Kidney tubule cell (primary cell): ENCODE data around the gene RBPJ.
"Not testable (repeated sequence)": the region's sequence is repeated elsewhere in the genome, so short reads cannot be mapped to it uniquely, and the experiment has no call there.

ENCODE experiments used
- DNase-seq: peaks from one replicate; pipeline ENCODE4 v3.0.0-alpha.2; 2018; ENCODE audit warnings: low spot score

RBPJ gene

GRCh38 chr4:26342328-26343037 is 21.7 kb downstream of the RBPJ start:
- DNase-seq: peak; percentile 85

- DNase-seq: no peak
These were observed 22.2 kb downstream of the RBPJ start for GRCh38 chr4:26343038-26343398.

GRCh38 chr4:26344901-26345564 is 24.2 kb downstream of the RBPJ start:
- DNase-seq: no peak

- no peak for DNase-seq
These were observed 24.7 kb downstream of the RBPJ start for GRCh38 chr4:26345565-26345938.

GRCh38 chr4:26346203-26346620 is 25.4 kb downstream of the RBPJ start:
- DNase-seq: peak; percentile 81

GRCh38 chr4:26349496-26349895 is 28.7 kb downstream of the RBPJ start:
- no peak for DNase-seq

- no peak for DNase-seq
These were observed 30.9 kb downstream of the RBPJ start for GRCh38 chr4:26351685-26352084.

- DNase-seq: no peak
These were observed 33.7 kb downstream of the RBPJ start for GRCh38 chr4:26354491-26354890.

- no peak for DNase-seq
These were observed 34.7 kb downstream of the RBPJ start for GRCh38 chr4:26355392-26356052.

GRCh38 chr4:26356081-26356501 is 35.3 kb downstream of the RBPJ start:
- DNase-seq: peak; percentile 53

GRCh38 chr4:26359521-26359920 is 38.7 kb downstream of the RBPJ start:
- not testable (repeated sequence) for DNase-seq

GRCh38 chr4:26360273-26360672 is 39.5 kb downstream of the RBPJ start:
- DNase-seq: no peak

GRCh38 chr4:26360864-26361263 is 40.0 kb downstream of the RBPJ start:
- no peak for DNase-seq

GRCh38 chr4:26361297-26361696 is 40.5 kb downstream of the RBPJ start:
- no peak for DNase-seq

- no peak for DNase-seq
These were observed 42.1 kb downstream of the RBPJ start for GRCh38 chr4:26362745-26363439.

- DNase-seq: no peak
These were observed 44.8 kb downstream of the RBPJ start for GRCh38 chr4:26365537-26366150.

GRCh38 chr4:26367811-26368210 is 47.0 kb downstream of the RBPJ start:
- no peak for DNase-seq

- DNase-seq: no peak
These were observed 47.9 kb downstream of the RBPJ start for GRCh38 chr4:26368685-26369084.

- no peak for DNase-seq
These were observed 48.3 kb downstream of the RBPJ start for GRCh38 chr4:26369132-26369531.

- no peak for DNase-seq
These were observed 48.8 kb downstream of the RBPJ start for GRCh38 chr4:26369581-26369980.

GRCh38 chr4:26372076-26372475 is 51.3 kb downstream of the RBPJ start:
- DNase-seq: no peak

- peak; percentile 70 for DNase-seq
These were observed 51.8 kb downstream of the RBPJ start for GRCh38 chr4:26372525-26373172.
